Measurements from ENCODE around the gene MAP4.

- TF ChIP-seq POLR2A (IDR thresholded peaks at IDR 0.05), result no peak
- TF ChIP-seq, protein P1, sequence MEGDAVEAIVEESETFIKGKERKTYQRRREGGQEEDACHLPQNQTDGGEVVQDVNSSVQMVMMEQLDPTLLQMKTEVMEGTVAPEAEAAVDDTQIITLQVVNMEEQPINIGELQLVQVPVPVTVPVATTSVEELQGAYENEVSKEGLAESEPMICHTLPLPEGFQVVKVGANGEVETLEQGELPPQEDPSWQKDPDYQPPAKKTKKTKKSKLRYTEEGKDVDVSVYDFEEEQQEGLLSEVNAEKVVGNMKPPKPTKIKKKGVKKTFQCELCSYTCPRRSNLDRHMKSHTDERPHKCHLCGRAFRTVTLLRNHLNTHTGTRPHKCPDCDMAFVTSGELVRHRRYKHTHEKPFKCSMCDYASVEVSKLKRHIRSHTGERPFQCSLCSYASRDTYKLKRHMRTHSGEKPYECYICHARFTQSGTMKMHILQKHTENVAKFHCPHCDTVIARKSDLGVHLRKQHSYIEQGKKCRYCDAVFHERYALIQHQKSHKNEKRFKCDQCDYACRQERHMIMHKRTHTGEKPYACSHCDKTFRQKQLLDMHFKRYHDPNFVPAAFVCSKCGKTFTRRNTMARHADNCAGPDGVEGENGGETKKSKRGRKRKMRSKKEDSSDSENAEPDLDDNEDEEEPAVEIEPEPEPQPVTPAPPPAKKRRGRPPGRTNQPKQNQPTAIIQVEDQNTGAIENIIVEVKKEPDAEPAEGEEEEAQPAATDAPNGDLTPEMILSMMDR (IDR thresholded peaks at IDR 0.05 in 8 of 11, conservative IDR thresholded peaks at IDR 0.05 in 3 of 11), result no peak
- no peak for TF ChIP-seq POLR2AphosphoS5 (IDR thresholded peaks at IDR 0.05)
Observed at GRCh38 chr3:47974974-47975470, 41.2 kb downstream of the MAP4 start.
